Adrenal gland (tissue), 5 donors: ENCODE results near the gene OR5K3.

ENCODE experiments used
- CTCF ChIP-seq, 6 experiments: fragments of 450-650 bp in 4 of 6; fragments of 200-600 bp in 2 of 6; sonication (generic) in 1 of 6; IDR thresholded peaks; 1 replicate in 5 of 6; 2 replicates in 1 of 6; pipeline versions ENCODE4 v1.5.1 to v1.8.0; 2016 to 2021; ENCODE audit warnings: antibody characterized with exemption in 6 of 6, mild to moderate bottlenecking in 2 of 6, moderate library complexity in 1 of 6
- POLR2A ChIP-seq, 2 donors: fragments of 450-650 bp; IDR thresholded peaks; one replicate each; pipeline ENCODE4 v1.6.1; 2017; ENCODE audit warnings: antibody characterized with exemption in 2 of 2, mild to moderate bottlenecking in 2 of 2, moderate library complexity in 1 of 2
- donor health status: DM: no; HTN: no; CAD: no.

- TF ChIP-seq POLR2A (IDR thresholded peaks at IDR 0.05) (no peak), CTCF (IDR thresholded peaks at IDR 0.05) (no peak)
Observed at GRCh38 chr3:98371186-98371585, 19.3 kb upstream of the OR5K3 start.
